Endodermal cell (in vitro differentiated cells): Measurements from ENCODE around the gene FPR2. TPM values are rescaled to one million over a fixed set of nuclear protein-coding genes. Genes with fewer than 3 reads are reported as not detected.

ENCODE experiments used
- DNase-seq: peaks from one replicate; pipeline ENCODE4 v3.0.0-alpha.2; 2017
- H3K27ac ChIP-seq: 2 replicates; pipeline ENCODE4 v1.5.1; 2013; ENCODE audit warnings: mild to moderate bottlenecking, low read depth, low read length, moderate library complexity
- H3K27me3 ChIP-seq: 2 replicates; pipeline ENCODE4 v1.6.1; 2013; ENCODE audit warnings: mild to moderate bottlenecking, low read length, moderate library complexity; ENCODE audit not compliant: insufficient read depth, control insufficient read depth, poor library complexity, severe bottlenecking
- H3K36me3 ChIP-seq: 2 replicates; pipeline ENCODE4 v1.7.0; 2013; ENCODE audit warnings: mild to moderate bottlenecking, low read length, moderate library complexity; ENCODE audit not compliant: control insufficient read depth, insufficient read depth
- H3K4me1 ChIP-seq: one replicate; pipeline ENCODE4 v1.7.0; 2013; ENCODE audit warnings: low read length; ENCODE audit not compliant: control insufficient read depth, insufficient read depth
- H3K4me3 ChIP-seq: 2 replicates; pipeline ENCODE4 v1.5.1; 2013; ENCODE audit warnings: mild to moderate bottlenecking, low read length, moderate library complexity
- H3K9ac ChIP-seq: 2 replicates; pipeline ENCODE4 v1.6.1; 2013; ENCODE audit warnings: mild to moderate bottlenecking, low read length, moderate library complexity; ENCODE audit not compliant: poor library complexity, severe bottlenecking; ENCODE audit errors: extremely low read depth
- H3K9me3 ChIP-seq: 2 replicates; pipeline ENCODE4 v1.6.1; 2013; ENCODE audit warnings: mild to moderate bottlenecking, low read length, moderate library complexity; ENCODE audit not compliant: control insufficient read depth
- H3K27ac Mint-ChIP-seq: 2 replicates; pipeline ENCODE4 v1.8.0; 2020; ENCODE audit warnings: mixed read lengths
- H3K27me3 Mint-ChIP-seq: 2 replicates; pipeline ENCODE4 v1.8.0; 2021; ENCODE audit warnings: mild to moderate bottlenecking, mixed read lengths; ENCODE audit not compliant: insufficient read depth
- H3K36me3 Mint-ChIP-seq: 2 replicates; pipeline ENCODE4 v1.8.0; 2020; ENCODE audit warnings: low read depth, mixed read lengths
- H3K4me1 Mint-ChIP-seq: 2 replicates; pipeline ENCODE4 v1.8.0; 2020; ENCODE audit warnings: mixed read lengths
- H3K4me3 Mint-ChIP-seq: 2 replicates; pipeline ENCODE4 v1.8.0; 2020; ENCODE audit warnings: mild to moderate bottlenecking, moderate library complexity, mixed read lengths
- H3K9me3 Mint-ChIP-seq: 2 replicates; pipeline ENCODE4 v1.8.0; 2020; ENCODE audit warnings: mild to moderate bottlenecking, mixed read lengths
- WGBS, 2 experiments: methylation state at CpG; one replicate each; pipeline versions ENCODE4 v1.1.5 to v1.1.7; 2013; ENCODE audit warnings: missing lambda C conversion rate in 2 of 2, mixed read lengths in 1 of 2; ENCODE audit not compliant: insufficient coverage in 1 of 2, insufficient read length in 1 of 2; 5-methylcytosine and 5-hydroxymethylcytosine counted together
- total RNA-seq, 2 donors: library from RNA; stranded (reverse); fragmentation: NEBNext Ultra II Directional in 1 of 2; extraction: Animal tissue kit (Norgen Biotek cat#: 25700) in 1 of 2; gene quantifications; 2 replicates in 1 of 2; 3 replicates in 1 of 2; pipeline ENCODE4 v1.2.1, GENCODE V29; 2021
- TF ChIP-seq, protein P1 (sequence below): fragments of 200-600 bp; sonication (generic); conservative IDR thresholded peaks from 2 replicates; pipeline ENCODE4 v1.5.0; 2021; ENCODE audit warnings: antibody characterized with exemption, mild to moderate bottlenecking

FPR2 gene
- total RNA-seq, 2 donors from 2014 or later = 0.11 TPM; not detected in 1

DNA sequence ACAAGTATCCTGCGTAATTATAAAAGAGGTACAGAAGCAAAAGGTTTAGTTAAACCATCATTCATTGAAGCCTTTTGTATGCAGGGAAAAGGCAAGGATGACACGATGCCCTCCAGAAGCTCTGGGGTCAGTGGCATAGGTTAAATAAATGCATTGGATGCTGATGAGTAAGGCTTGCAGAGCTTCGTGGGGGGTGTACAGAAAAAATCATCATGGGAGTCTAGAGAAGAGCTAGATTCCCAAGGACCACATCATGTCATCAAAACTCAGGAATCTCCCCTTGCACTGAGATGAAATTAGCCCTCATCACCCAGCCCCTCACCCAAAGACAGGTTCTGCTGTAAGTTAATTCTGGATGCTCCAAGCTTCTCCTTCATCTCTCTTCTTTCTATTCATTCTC lies 17.6 kb upstream of the FPR2 start:
- Histone ChIP-seq H3K9me3 (no peaks in the 10 kb centered on the region), H3K9ac (no peak overlapping the region), H3K36me3 (no peaks in the 10 kb centered on the region), H3K27ac (no peak overlapping the region), H3K27me3 (no peaks in the 10 kb centered on the region), H3K4me1 (no peaks in the 10 kb centered on the region), H3K4me3 (no peak overlapping the region)
- no peak overlapping the region for H3K4me3 Mint-ChIP-seq
- no peaks in the 10 kb centered on the region for H3K4me1 Mint-ChIP-seq
- peaks cover 12% of the 10 kb centered on the region for H3K27me3 Mint-ChIP-seq
- H3K27ac Mint-ChIP-seq = no peak overlapping the region
- H3K36me3 Mint-ChIP-seq = no peaks in the 10 kb centered on the region
- no peak for DNase-seq
- no peaks in the 10 kb centered on the region for H3K9me3 Mint-ChIP-seq
- WGBS, 2 experiments = 92 to 100% methylated on average over 2 to 3 of the region's 3 CpGs
- TF ChIP-seq, protein P1, sequence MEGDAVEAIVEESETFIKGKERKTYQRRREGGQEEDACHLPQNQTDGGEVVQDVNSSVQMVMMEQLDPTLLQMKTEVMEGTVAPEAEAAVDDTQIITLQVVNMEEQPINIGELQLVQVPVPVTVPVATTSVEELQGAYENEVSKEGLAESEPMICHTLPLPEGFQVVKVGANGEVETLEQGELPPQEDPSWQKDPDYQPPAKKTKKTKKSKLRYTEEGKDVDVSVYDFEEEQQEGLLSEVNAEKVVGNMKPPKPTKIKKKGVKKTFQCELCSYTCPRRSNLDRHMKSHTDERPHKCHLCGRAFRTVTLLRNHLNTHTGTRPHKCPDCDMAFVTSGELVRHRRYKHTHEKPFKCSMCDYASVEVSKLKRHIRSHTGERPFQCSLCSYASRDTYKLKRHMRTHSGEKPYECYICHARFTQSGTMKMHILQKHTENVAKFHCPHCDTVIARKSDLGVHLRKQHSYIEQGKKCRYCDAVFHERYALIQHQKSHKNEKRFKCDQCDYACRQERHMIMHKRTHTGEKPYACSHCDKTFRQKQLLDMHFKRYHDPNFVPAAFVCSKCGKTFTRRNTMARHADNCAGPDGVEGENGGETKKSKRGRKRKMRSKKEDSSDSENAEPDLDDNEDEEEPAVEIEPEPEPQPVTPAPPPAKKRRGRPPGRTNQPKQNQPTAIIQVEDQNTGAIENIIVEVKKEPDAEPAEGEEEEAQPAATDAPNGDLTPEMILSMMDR = no peak

DNA sequence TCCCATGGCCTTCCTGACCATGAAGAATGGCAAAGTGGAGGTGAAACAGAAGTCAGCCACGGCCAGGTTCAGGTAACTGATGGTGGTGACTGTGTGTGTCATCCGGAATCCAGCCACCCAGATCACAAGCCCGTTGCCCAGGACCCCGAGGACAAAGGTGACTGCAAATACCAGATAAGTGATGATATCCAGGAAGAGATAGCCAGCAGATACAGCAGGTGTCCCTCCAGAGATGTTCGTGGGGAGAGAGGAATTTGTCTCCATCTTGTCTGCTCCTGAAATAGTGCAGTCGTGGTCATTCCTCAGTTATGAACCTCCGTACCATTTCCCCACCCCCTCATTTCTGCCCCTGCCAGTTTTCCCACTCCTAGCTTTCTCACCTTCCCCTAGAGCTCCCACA lies 14.2 kb upstream of the FPR2 start:
- Histone ChIP-seq H3K4me3 (no peak overlapping the region), H3K27ac (no peak overlapping the region), H3K9me3 (no peaks in the 10 kb centered on the region), H3K4me1 (no peaks in the 10 kb centered on the region), H3K9ac (no peak overlapping the region), H3K27me3 (no peaks in the 10 kb centered on the region), H3K36me3 (no peaks in the 10 kb centered on the region)
- Mint-ChIP-seq H3K4me1 (no peaks in the 10 kb centered on the region), H3K27ac (no peak overlapping the region), H3K9me3 (no peaks in the 10 kb centered on the region), H3K27me3 (peaks cover 13% of the 10 kb centered on the region), H3K36me3 (no peaks in the 10 kb centered on the region), H3K4me3 (no peak overlapping the region)
- 82 to 100% methylated on average over 4 to 7 of the region's 7 CpGs for WGBS, 2 experiments
- TF ChIP-seq, protein P1 = no peak
- no peak for DNase-seq

DNA sequence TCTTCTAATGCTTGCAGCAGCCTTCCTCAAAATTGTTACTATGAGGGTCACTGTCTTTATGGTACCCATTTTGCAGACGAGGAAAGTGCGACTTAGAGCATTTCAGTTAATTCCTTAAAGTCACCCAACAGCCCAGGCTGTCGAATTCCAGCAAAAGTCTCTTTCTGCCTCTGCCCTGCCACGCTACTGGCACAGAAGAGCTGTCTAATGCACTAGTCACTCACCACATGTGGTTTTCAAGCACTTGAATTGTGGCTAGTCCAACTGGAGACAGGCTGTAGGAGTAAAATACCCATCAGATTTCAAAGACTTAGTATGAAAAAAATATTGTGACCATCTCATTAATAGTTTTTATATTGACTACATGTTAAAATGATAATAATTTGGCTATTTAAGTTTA lies 11.0 kb upstream of the FPR2 start:
- Histone ChIP-seq H3K4me1 (no peaks in the 10 kb centered on the region), H3K9me3 (no peaks in the 10 kb centered on the region), H3K27me3 (no peaks in the 10 kb centered on the region), H3K27ac (no peak overlapping the region), H3K9ac (no peak overlapping the region), H3K36me3 (no peaks in the 10 kb centered on the region), H3K4me3 (no peak overlapping the region)
- Mint-ChIP-seq H3K36me3 (no peaks in the 10 kb centered on the region), H3K27me3 (peaks cover 6% of the 10 kb centered on the region), H3K27ac (no peak overlapping the region), H3K4me3 (no peak overlapping the region), H3K4me1 (no peaks in the 10 kb centered on the region), H3K9me3 (peaks cover 9% of the 10 kb centered on the region)
- no peak for DNase-seq
- TF ChIP-seq, protein P1 = no peak
- WGBS, 2 experiments = 83 to 85% methylated on average over 4 of the region's 4 CpGs
